GM23338 (cell line): ENCODE results near the gene EXOC3L1. TPM values are rescaled to one million over a fixed set of nuclear protein-coding genes. Genes with fewer than 3 reads are reported as not detected.

Experiments used
- EZH2 ChIP-seq: fragments of 200-600 bp; sonication (generic); IDR thresholded peaks from one replicate; pipeline ENCODE4 v1.8.0; 2017; ENCODE audit warnings: antibody characterized with exemption, mild to moderate bottlenecking, low read depth; ENCODE audit not compliant: unreplicated experiment
- EZH2phosphoT487 ChIP-seq: fragments of 200-600 bp; sonication (generic); IDR thresholded peaks from one replicate; pipeline ENCODE4 v1.8.1; 2018; ENCODE audit warnings: antibody characterized with exemption; ENCODE audit not compliant: unreplicated experiment
- NANOG ChIP-seq: IDR thresholded peaks from 2 replicates; pipeline ENCODE4 v1.6.1; 2016; ENCODE audit warnings: antibody characterized with exemption, borderline replicate concordance
- POLR2AphosphoS5 ChIP-seq: IDR thresholded peaks from 2 replicates; pipeline ENCODE4 v1.6.1; 2016; ENCODE audit warnings: antibody characterized with exemption, low read depth
- ZNF462 ChIP-seq: fragments of 250-450 bp; sonication (Bioruptor Pico); IDR thresholded peaks from 2 replicates; pipeline ENCODE4 v1.5.0; 2020; ENCODE audit warnings: mild to moderate bottlenecking, moderate library complexity
- polyA plus RNA-seq: library from polyadenylated mRNA; unstranded; fragments of >200 nt; fragmentation: Nextera tagmentation; extraction: Ambion mirVana; gene quantifications from 2 replicates; pipeline ENCODE4 v1.2.1, GENCODE V29; 2016
- total RNA-seq: library from RNA; depleted of rRNA; stranded (reverse); fragments of >200 nt; shearing (Covaris generic); gene quantifications from 2 replicates; pipeline ENCODE4 v1.2.3, GENCODE V29; 2014
- TF ChIP-seq, protein P1 (sequence below): IDR thresholded peaks from one replicate; pipeline ENCODE4 v1.6.1; 2018; ENCODE audit warnings: antibody characterized with exemption; ENCODE audit not compliant: unreplicated experiment

The EXOC3L1 gene
- total and polyA plus RNA-seq, 2 experiments from 2014 or later, result 1.1 to 2.3 TPM

- TF ChIP-seq, protein P1, sequence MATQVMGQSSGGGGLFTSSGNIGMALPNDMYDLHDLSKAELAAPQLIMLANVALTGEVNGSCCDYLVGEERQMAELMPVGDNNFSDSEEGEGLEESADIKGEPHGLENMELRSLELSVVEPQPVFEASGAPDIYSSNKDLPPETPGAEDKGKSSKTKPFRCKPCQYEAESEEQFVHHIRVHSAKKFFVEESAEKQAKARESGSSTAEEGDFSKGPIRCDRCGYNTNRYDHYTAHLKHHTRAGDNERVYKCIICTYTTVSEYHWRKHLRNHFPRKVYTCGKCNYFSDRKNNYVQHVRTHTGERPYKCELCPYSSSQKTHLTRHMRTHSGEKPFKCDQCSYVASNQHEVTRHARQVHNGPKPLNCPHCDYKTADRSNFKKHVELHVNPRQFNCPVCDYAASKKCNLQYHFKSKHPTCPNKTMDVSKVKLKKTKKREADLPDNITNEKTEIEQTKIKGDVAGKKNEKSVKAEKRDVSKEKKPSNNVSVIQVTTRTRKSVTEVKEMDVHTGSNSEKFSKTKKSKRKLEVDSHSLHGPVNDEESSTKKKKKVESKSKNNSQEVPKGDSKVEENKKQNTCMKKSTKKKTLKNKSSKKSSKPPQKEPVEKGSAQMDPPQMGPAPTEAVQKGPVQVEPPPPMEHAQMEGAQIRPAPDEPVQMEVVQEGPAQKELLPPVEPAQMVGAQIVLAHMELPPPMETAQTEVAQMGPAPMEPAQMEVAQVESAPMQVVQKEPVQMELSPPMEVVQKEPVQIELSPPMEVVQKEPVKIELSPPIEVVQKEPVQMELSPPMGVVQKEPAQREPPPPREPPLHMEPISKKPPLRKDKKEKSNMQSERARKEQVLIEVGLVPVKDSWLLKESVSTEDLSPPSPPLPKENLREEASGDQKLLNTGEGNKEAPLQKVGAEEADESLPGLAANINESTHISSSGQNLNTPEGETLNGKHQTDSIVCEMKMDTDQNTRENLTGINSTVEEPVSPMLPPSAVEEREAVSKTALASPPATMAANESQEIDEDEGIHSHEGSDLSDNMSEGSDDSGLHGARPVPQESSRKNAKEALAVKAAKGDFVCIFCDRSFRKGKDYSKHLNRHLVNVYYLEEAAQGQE, result no peak
- TF ChIP-seq EZH2phosphoT487 (no peak), NANOG (no peak), EZH2 (no peak), ZNF462 (CRISPR knock-in tag) (no peak), POLR2AphosphoS5 (no peak)
These were observed 16.3 kb upstream of the EXOC3L1 start (continued) for GRCh38 chr16:67206129-67206837.
